PC-3 (cell line): Measurements from ENCODE around the gene PMP22. TPM values are rescaled to one million over a fixed set of nuclear protein-coding genes. Genes with fewer than 3 reads are reported as not detected.
A peak's percentile ranks its signal among the peaks of the same experiment; 100 is the strongest.

Experiments used
- ATAC-seq: fragments of 200-7000 bp; cut with Tn5 transposase; 2 replicates; pipeline ENCODE4 v1.9.1; 2020; ENCODE audit warnings: mild to moderate bottlenecking, moderate library complexity
- BruUV-seq: library from RNA; stranded (reverse); fragments of 400-500 nt; replicated peaks from 2 replicates; lab custom pipeline; 2021; lab: Mats Ljungman, UMichigan
- CTCF ChIA-PET: fragments of 300-600 bp; sonication (Branson Sonifier 250); formaldehyde crosslinking; loops from one replicate; lab custom pipeline; 2022; ENCODE audit warnings: antibody characterized with exemption; lab: Charles Lee
- POLR2A ChIA-PET: fragments of 300-600 bp; sonication (Branson Sonifier 250); formaldehyde crosslinking; loops from one replicate; lab custom pipeline; 2022; ENCODE audit warnings: antibody characterized with exemption; ENCODE audit not compliant: unreplicated experiment; lab: Charles Lee
- DNase-seq: peaks from one replicate; pipeline ENCODE4 v3.0.0-alpha.2; 2015
- H2AFZ ChIP-seq: fragments of 300-600 bp; sonication (generic); 2 replicates; pipeline ENCODE4 v1.6.0; 2016; ENCODE audit warnings: antibody characterized with exemption, low read length
- H3F3A ChIP-seq: fragments of 300-600 bp; sonication (generic); one replicate; pipeline ENCODE4 v1.6.0; 2017; ENCODE audit warnings: antibody characterized with exemption, low read length, control low read depth, mild to moderate bottlenecking; ENCODE audit not compliant: unreplicated experiment
- H3K27ac ChIP-seq: fragments of 300-600 bp; sonication (generic); 2 replicates; pipeline ENCODE4 v1.5.1; 2016; ENCODE audit warnings: mild to moderate bottlenecking, low read length
- H3K27me3 ChIP-seq: fragments of 300-600 bp; sonication (generic); 2 replicates; pipeline ENCODE4 v1.6.1; 2016; ENCODE audit warnings: low read length, mixed read lengths
- H3K36me3 ChIP-seq: fragments of 300-600 bp; sonication (generic); 2 replicates; pipeline ENCODE4 v1.6.1; 2016; ENCODE audit warnings: low read depth, mixed run types, low read length, mixed read lengths
- H3K4me1 ChIP-seq: fragments of 300-600 bp; sonication (generic); 2 replicates; pipeline ENCODE4 v1.5.1; 2016; ENCODE audit warnings: low read length; ENCODE audit not compliant: insufficient read depth
- H3K4me2 ChIP-seq: fragments of 300-600 bp; sonication (generic); 2 replicates; pipeline ENCODE4 v1.6.0; 2016; ENCODE audit warnings: low read length
- H3K4me3 ChIP-seq: fragments of 300-600 bp; sonication (generic); 2 replicates; pipeline ENCODE4 v1.5.1; 2016; ENCODE audit warnings: mild to moderate bottlenecking, low read length, mixed read lengths
- H3K79me2 ChIP-seq: fragments of 300-600 bp; sonication (generic); 2 replicates; pipeline ENCODE4 v1.6.1; 2017; ENCODE audit warnings: low read length, mixed read lengths
- H3K9ac ChIP-seq: fragments of 300-600 bp; sonication (generic); 2 replicates; pipeline ENCODE4 v1.6.0; 2016; ENCODE audit warnings: mild to moderate bottlenecking, low read length
- H3K9me2 ChIP-seq: fragments of 300-600 bp; sonication (generic); replicated peaks from 2 replicates; pipeline ENCODE4 v1.6.1; 2016; ENCODE audit warnings: mixed run types, low read length, mixed read lengths
- H3K9me3 ChIP-seq: fragments of 300-600 bp; sonication (generic); 2 replicates; pipeline ENCODE4 v1.6.1; 2016; ENCODE audit warnings: low read length, mixed read lengths
- H4K20me1 ChIP-seq: fragments of 300-600 bp; sonication (generic); 2 replicates; pipeline ENCODE4 v1.6.1; 2016; ENCODE audit warnings: low read length, mixed read lengths
- EZH2 ChIP-seq: fragments of 300-600 bp; sonication (generic); IDR thresholded peaks from one replicate; pipeline ENCODE4 v1.6.1; 2017; ENCODE audit warnings: antibody characterized with exemption, mild to moderate bottlenecking, low read length; ENCODE audit not compliant: unreplicated experiment
- EZH2phosphoT487 ChIP-seq: fragments of 300-600 bp; sonication (generic); IDR thresholded peaks from 2 replicates; pipeline ENCODE4 v1.6.1; 2018; ENCODE audit warnings: mild to moderate bottlenecking, antibody characterized with exemption, low read length, borderline replicate concordance
- intact Hi-C: fragments of 100-400 bp; cut with micrococcal nuclease; formaldehyde crosslinking; loops from 2 replicates; pipeline ENCODE4 v1.9.0; 2023
- total RNA-seq: library from RNA; depleted of rRNA; stranded (reverse); fragments of >200 nt; gene quantifications from 2 replicates; pipeline ENCODE4 v1.2.3, GENCODE V29; 2014
- TF ChIP-seq, protein P1 (sequence below): fragments of 300-600 bp; sonication (generic); conservative IDR thresholded peaks from 2 replicates; pipeline ENCODE4 v1.5.1; 2017; ENCODE audit warnings: antibody characterized with exemption, low read depth, mild to moderate bottlenecking, low read length

PMP22 gene
- total RNA-seq, 1 experiment from 2014 or later, result 51.0 TPM

DNA sequence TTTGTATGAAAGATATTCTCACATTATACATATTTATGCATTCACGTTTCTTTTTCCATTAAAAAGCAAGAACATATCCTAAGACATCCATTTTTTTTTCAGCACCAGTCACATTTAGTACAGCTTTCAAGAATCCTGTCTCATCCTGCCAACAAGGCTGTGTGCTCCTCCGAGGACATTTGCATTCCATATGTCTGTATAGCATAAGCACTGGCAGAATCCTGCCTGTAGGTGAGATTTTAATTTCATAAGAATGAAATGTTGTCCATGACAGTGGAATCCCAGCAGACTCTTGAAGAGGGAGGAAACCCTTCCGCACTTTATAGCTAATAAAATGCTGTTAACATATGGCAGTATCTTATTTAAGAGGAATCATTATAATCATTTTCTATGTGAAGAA, 2.9 kb upstream of the PMP22 start:
- intact Hi-C loops, result no loop called here
- no peak for TF ChIP-seq EZH2
- TF ChIP-seq EZH2phosphoT487, result no peak
- TF ChIP-seq, protein P1, sequence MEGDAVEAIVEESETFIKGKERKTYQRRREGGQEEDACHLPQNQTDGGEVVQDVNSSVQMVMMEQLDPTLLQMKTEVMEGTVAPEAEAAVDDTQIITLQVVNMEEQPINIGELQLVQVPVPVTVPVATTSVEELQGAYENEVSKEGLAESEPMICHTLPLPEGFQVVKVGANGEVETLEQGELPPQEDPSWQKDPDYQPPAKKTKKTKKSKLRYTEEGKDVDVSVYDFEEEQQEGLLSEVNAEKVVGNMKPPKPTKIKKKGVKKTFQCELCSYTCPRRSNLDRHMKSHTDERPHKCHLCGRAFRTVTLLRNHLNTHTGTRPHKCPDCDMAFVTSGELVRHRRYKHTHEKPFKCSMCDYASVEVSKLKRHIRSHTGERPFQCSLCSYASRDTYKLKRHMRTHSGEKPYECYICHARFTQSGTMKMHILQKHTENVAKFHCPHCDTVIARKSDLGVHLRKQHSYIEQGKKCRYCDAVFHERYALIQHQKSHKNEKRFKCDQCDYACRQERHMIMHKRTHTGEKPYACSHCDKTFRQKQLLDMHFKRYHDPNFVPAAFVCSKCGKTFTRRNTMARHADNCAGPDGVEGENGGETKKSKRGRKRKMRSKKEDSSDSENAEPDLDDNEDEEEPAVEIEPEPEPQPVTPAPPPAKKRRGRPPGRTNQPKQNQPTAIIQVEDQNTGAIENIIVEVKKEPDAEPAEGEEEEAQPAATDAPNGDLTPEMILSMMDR, result no peak
- H3K9ac ChIP-seq, result no peak overlapping the region
- ChIA-PET POLR2A (no interaction called here), CTCF (no interaction called here)
- H3K36me3 ChIP-seq, result no peaks in the 10 kb centered on the region
- H3F3A ChIP-seq, result no peaks in the 10 kb centered on the region
- no peak overlapping the region for H2AFZ ChIP-seq
- H3K9me3 ChIP-seq, result no peaks in the 10 kb centered on the region
- H4K20me1 ChIP-seq, result no peaks in the 10 kb centered on the region
- BruUV-seq, result no TSS peak
- H3K27ac ChIP-seq, result no peak overlapping the region
- H3K9me2 ChIP-seq, result no peaks in the 10 kb centered on the region
- ATAC-seq (no peak), DNase-seq (no peak)
- no peak overlapping the region for H3K4me2 ChIP-seq
- H3K4me3 ChIP-seq, result no peak overlapping the region
- H3K4me1 ChIP-seq, result peaks cover 41% of the 10 kb centered on the region
- no peaks in the 10 kb centered on the region for H3K27me3 ChIP-seq
- no peaks in the 10 kb centered on the region for H3K79me2 ChIP-seq

- intact Hi-C loops, result no loop called here
- Histone ChIP-seq H3K27ac (no peak overlapping the region), H3K79me2 (peaks cover 8% of the 10 kb centered on the region; the same call in 1 of the 2 replicates), H3K4me3 (no peak overlapping the region), H2AFZ (no peak overlapping the region), H3K9me3 (no peaks in the 10 kb centered on the region), H3F3A (no peaks in the 10 kb centered on the region), H3K9ac (no peak overlapping the region), H3K9me2 (no peaks in the 10 kb centered on the region), H3K27me3 (no peaks in the 10 kb centered on the region), H3K4me2 (no peak overlapping the region), H3K36me3 (no peaks in the 10 kb centered on the region), H4K20me1 (no peaks in the 10 kb centered on the region), H3K4me1 (peaks cover 38% of the 10 kb centered on the region)
- BruUV-seq, result no TSS peak
- TF ChIP-seq, protein P1, result no peak
- TF ChIP-seq EZH2, result no peak
- no peak for TF ChIP-seq EZH2phosphoT487
- CTCF ChIA-PET, result no interaction called here
- POLR2A ChIA-PET, result no interaction called here
- no peak for DNase-seq
- ATAC-seq, result no peak
These were observed 1.4 kb upstream of the PMP22 start for GRCh38 chr17:15266325-15267125.

DNA sequence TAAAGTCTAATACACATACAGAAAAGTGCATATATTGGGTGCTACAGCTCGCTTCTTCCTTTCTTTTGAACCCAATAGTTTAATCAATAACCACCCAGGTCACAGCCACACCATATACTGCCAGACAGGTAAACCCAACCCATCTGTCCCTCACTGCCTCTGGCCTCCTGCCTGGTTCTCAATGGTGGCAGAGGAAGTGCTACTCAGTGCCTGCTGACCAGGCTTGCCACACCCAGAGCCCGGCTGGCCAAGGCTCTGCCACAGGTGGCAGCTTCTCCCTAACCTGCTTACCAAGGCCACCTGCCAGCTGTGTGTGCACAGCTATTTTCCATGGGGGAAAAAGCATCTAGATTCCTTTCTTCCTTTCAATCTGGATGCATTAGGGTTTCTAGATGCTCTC, 584 bp downstream of the PMP22 start:
- no TSS peak for BruUV-seq
- no peak for TF ChIP-seq EZH2phosphoT487
- TF ChIP-seq EZH2, result no peak
- TF ChIP-seq, protein P1, result no peak; the same call in 1 of the 2 replicates
- no peaks in the 10 kb centered on the region for H3K36me3 ChIP-seq
- peak overlapping the region; percentile 95 for H3K27ac ChIP-seq
- H3K9me3 ChIP-seq, result no peaks in the 10 kb centered on the region
- no peaks in the 10 kb centered on the region for H3F3A ChIP-seq
- DNase-seq, result peak; percentile 87
- H3K79me2 ChIP-seq, result peaks cover 24% of the 10 kb centered on the region
- H3K9ac ChIP-seq, result peak overlapping the region; percentile 98
- ChIA-PET POLR2A (no interaction called here), CTCF (interaction anchor here (1.1 kb wide), 1 partner anchor 239 kb away, joined by 4 read pairs; no protein-coding TSS in a partner anchor)
- ATAC-seq, result peak; percentile 16
- peaks cover 44% of the 10 kb centered on the region for H3K4me1 ChIP-seq
- peak overlapping the region; percentile 90 for H3K4me3 ChIP-seq
- H3K9me2 ChIP-seq, result no peaks in the 10 kb centered on the region
- 0 out of 2 replicates have a peak, but pooled peaks cover under 1% of the 10 kb centered on the region for H4K20me1 ChIP-seq
- H2AFZ ChIP-seq, result no peak overlapping the region
- intact Hi-C loops, result no loop called here
- no peaks in the 10 kb centered on the region for H3K27me3 ChIP-seq
- H3K4me2 ChIP-seq, result peak overlapping the region; percentile 97
